Raji (cell line): ENCODE results near the gene CHCHD10.

Experiments
- POLR2A ChIP-seq: IDR thresholded peaks from 2 replicates; pipeline ENCODE4 v1.6.1; 2011; ENCODE audit warnings: low read depth, low read length, control low read depth; ENCODE audit not compliant: insufficient read depth

Gene CHCHD10

DNA sequence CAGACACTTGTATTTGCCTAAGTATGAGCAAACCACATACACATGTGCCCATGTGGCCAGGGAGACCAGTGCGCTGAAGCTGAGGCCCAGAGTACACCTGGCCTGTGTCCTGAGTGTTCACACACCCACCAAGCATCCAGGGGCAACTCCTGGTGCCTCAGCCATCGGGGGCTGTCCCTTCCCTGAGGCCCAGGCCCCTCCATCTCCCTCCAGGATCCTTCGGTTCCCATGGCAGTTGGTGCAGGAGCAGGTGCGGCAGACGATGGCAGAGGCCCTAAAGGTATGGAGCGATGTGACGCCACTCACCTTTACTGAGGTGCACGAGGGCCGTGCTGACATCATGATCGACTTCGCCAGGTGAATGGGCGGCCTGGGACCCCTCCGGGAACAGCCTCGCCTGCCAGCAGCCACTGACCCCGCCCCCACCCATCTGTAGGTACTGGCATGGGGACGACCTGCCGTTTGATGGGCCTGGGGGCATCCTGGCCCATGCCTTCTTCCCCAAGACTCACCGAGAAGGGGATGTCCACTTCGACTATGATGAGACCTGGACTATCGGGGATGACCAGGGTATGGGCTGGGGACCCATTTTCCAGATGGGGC is 12.5 kb upstream of the CHCHD10 start:
- TF ChIP-seq POLR2A = no peak

DNA sequence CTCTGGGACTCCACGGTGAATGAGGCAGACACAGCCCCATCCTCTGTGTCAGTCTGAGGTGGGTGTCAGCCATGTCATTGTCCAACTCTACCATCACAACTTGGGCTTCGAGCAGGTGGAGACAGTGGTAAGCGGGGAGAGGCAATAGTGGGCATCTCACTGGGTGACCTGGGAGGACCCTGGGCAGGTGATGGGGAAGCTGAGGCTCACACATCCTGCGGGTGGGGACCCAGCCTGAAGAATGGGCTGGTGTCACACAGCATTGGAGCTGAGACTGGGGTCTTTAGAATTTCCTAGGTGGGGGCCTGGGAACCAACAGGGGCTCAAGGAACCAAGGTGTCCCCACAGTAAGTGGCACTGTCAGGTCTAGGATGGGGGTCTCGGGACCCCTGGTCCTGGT is 12.0 kb upstream of the CHCHD10 start:
- no peak for TF ChIP-seq POLR2A

DNA sequence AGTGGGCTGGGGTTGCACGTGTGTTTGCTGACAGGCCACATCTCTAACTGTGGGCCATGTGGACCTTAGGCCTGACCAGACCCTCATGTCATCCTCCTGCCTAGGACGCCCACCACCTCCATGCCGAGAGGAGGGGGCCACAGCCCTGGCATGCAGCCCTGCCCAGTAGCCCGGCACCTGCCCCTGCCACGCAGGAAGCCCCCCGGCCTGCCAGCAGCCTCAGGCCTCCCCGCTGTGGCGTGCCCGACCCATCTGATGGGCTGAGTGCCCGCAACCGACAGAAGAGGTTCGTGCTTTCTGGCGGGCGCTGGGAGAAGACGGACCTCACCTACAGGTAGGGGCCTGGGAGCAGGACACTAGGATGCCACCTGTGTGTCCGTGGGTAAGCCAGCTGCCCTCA is 11.3 kb upstream of the CHCHD10 start:
- no peak for TF ChIP-seq POLR2A

DNA sequence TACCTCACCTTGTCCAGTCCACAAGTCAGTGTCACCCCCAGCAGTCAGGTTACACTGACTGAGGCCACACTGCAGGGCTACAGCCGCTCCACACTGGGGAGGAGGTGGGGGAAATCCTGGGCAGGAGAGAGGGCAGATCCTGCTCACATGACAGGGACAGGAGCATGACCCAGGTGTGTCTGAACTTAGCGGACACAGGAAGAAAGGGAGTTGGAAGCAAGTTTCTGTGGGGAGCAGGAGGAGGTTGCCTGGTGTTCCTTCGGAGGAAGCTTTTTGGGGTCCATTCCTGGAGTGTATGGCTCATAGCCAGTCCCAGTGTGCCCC is 10.8 kb upstream of the CHCHD10 start:
- TF ChIP-seq POLR2A = no peak

DNA sequence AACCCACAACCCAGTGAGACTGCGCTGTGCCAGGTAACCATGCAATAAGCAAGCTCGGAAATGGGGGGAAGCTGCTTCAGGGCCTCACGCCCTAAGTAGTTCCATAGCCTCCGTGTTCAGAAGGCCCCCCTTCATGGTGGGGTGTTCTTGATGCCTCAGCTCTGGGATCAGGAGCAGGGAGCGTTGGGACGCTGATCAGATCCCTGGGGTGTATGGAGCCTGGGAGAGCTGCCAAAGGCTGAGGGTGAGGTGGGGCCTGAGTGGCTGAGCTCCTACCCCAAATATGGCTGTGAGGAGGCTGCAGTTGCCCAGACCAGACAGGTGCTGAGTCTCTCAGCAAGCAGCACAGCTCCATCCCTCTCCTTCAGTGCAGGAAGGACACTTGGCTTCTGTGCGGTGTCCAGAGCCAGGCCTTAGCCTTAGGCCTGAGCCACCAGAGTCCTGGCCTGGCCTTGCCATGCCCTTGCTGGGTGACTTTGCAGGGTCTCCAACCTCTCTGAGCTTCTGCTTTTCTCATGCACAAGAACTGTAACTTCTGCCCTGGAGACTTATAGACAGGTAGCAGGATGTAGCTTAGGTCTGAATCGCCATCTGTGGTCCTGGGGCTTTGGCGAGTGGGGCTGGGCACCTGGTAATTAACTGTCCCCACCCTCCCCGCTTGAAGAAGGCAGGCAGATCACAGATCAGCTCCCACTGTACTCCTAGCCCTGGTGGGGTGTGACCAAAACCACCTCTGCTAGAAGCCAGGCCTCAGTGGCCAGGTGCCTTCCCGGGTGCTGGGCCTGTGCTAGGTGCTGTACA is 10.2 kb upstream of the CHCHD10 start:
- TF ChIP-seq POLR2A = no peak

DNA sequence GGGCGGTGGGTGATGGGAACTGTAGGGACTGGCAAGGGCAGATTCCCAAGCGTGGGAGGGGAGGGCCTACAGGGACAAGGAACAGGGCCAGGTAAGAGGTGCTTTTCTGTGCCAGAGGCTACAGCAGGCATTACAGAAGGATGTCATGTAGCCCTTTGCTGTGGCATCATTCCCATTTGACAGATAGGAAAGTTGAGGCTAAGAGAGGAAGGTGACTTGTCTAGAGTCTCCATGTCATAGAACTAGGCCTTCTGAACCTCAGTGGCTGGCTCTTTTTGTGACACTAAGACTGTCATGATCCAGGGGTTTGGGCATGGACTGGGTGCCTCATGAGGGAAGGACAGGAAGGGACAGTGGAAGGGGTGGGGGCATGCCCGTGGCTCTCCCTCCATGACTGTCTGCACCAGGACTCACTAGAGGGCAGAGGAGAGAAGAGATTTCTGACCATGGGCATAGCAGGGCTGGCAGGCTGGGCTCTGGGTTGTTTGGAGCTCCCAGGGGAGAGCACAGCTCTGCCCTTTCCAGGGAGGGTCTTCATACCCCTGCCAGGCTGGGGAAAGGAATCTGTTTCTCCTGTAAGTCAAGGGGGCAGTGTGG is 8.1 kb upstream of the CHCHD10 start:
- TF ChIP-seq POLR2A = no peak

DNA sequence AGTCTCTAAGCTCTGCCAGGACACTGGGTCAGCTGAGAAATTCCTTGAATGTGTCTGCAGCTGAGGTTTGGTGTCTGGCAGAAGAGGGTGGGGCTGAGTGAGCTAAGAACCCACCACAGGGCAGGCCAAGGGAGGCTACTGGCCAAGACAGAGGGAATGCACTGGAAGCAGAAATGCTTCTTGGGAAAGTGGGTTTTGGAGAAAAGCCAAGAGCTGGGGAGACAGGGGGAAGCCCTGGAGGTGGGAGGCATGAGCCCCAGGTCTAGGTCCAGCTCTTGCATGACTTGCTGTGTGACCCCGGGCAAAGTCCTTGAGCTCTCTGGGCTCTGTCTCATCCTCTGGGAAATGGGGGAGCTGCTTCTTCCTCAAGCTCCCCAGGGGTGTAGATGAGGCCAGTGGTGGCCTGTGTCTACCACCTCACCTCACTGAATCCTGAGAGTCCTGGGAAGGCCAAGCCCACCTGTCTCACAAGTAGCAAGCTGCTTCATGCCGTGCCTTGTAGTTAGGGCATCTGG is 7.2 kb upstream of the CHCHD10 start:
- TF ChIP-seq POLR2A = no peak

DNA sequence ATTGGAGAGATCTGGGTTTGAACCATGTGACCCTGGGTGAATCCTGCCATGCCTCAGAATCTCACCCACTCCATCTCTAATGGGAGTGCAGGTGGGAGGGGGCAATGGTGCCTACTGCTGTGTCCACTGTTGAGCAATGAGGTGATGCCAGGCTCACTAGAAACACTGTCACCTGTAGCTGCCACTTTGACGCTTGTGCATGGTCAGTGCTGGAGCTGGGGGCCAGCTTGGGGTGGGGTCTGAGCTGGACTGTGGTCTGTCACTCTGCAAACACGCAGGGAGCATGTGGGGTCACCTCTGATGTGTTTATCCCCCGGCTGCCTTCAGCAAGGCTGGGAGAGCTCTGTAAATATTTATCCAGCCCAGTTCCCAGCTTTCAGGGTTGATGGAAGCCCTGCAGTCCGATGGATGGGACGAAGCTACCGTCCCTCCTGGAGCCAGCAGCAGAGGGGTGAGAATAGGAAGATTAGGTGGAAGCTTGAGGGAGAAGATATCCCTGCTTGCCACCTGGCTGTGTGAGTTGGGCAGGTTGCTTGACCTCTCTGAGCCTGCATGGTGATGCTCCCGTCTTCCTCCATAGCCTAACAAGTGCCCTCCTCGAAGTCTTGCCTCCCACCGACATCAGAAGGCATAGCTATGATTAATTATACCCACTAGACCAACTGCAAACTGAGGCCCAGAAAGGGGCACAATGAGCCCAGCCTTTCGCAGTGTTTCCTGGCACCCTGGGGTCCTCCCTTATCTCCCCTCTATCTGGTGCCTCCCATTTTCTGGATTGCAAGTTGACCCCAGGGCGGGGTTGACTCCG is 6.5 kb upstream of the CHCHD10 start:
- no peak for TF ChIP-seq POLR2A

DNA sequence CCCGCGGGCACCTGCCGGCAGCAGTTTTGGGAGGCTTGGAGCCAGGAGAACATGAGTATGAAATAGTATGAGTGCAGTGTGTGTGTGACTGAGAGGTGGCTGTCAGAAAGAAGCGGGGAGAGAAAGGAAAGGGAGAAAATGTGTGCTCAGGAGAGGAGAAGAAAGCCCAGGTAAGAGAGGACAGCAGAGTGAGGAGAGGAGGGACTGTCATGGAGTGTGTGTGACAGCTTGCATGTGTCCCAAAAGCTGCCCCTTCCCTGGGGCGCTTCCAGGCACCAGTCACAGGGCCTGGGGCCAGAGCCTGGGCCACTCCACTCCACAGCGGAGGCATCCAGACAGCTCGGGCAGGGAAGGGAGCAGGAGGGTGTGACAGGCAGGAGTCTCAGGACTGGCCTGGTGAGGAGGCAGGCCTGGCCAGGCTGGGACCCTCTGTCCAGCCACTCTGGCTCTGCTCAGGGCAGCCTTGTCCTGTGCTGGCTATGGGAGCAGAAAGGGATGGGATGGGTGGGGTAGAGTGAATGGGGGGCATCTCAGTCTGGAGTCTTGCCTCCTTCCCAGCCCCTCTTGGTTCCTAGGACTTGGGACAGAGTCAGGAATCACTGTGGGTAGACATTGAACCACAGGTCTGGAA is 5.8 kb upstream of the CHCHD10 start:
- no peak for TF ChIP-seq POLR2A

DNA sequence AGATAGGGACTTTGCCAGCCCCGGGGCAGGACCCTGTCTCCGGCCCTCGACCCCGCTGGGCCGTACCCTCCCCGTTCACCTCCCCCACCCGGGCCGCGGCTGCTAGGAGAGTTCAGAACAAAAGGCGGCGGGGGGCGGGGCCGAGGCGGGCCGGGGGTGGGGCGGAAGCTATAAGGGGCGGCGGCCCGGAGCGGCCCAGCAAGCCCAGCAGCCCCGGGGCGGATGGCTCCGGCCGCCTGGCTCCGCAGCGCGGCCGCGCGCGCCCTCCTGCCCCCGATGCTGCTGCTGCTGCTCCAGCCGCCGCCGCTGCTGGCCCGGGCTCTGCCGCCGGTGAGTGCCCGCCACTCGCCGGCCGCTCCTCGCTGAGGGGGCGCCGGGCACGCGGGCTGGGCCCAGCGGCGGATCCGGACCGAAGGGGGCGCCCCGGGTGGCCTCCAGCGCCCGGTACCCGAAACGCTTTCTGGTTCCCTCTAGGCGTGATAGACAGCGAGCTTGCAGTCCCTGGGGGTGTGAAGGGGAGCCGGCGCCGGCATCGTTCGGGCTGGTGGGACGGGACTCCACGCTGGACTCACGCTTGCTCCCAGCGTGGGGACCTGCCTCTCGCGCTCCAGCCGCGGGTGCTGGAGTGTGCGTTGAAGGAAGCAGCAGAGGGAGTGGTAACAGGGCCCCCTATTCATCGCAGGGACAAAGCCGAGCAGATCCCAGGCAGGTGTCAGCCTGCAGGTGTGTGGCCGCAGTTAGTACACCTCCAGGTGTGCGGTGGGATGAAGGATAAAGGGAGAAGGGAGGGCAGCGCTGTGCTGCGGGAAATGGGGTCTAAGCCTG is 5.1 kb upstream of the CHCHD10 start, which contains the start of gene MMP11:
TSS of gene MMP11 (plus strand) at position 201 of the 825 bp plus-strand sequence. CDS start at position 223, 22 bp downstream.
- no peak for TF ChIP-seq POLR2A

DNA sequence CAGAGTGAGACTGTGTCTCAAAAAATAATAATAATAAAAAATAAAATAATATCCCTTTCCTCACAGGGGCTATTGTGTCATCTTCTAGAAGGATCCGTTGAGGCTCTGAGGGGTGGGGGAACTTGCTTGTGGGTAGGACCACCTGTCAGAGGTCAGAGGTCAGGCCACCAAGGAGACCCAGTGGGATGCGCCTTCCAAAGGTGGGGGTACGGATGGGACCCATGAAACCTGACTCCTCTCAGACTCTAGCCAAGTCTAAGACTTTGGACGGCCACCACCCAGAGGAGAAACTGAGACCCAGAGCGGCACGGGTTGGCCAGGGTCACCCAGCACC is 4.5 kb upstream of the CHCHD10 start:
- TF ChIP-seq POLR2A = no peak

DNA sequence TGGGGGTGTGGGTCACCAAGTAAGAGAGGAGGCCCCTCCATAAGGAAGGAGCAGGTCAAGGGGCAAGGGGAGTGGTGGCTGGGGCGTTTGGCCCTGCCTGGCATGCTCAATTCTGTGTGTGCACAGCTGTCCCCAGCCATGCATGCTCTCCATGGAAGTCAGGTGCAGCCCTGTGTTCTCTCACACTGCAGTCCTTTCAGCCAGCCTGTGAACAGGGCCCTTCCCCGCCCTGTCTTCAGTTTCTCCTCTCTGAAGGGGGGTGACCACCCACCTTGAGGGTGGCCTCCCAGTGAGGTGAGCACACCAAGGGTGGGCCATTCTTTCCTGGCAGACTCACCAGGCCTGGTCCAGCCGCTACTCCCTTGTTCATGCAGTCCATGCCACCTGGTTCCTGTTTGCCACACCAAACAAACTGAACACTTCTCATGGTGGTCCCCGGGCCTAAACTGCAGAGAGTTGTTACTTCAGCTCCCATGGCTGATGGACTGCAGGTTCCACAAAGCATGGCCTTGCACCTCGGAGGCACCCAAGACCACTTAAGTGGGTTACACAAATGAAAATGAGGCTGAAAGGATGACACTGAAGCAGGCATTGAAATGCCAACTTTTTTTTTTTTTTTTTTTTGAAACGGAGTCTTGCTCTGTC is 1.7 kb upstream of the CHCHD10 start:
- TF ChIP-seq POLR2A = no peak

DNA sequence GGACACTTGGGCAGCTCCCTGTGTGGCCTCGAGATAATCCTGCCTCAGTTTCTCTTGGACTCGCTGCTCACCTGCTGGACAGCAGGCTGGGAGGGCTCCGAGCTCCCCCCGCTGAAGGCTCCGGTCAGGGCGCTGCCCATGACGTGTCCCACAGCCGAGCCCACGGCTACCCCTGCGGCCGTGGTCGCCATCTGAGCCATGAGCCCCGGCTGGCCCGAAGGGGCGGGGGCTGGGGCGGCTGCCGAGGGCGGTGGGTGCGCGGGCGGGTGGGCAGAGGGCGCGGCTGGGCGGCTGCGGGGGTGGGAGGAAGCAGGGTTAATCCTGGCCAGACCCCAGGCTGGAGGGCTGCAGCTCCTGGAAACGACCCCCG is 484 bp downstream of the CHCHD10 start:
- TF ChIP-seq POLR2A = no peak
